ENCODE measurements around the gene UBE2D3. TPM values are rescaled to one million over a fixed set of nuclear protein-coding genes. Genes with fewer than 3 reads are reported as not detected.
"Not testable (repeated sequence)": the region's sequence is repeated elsewhere in the genome, so short reads cannot be mapped to it uniquely, and the experiment has no call there.

Gene UBE2D3
- total RNA-seq, 3 donors from 2014 or later = 374 to 405 (median 392) TPM

DNA sequence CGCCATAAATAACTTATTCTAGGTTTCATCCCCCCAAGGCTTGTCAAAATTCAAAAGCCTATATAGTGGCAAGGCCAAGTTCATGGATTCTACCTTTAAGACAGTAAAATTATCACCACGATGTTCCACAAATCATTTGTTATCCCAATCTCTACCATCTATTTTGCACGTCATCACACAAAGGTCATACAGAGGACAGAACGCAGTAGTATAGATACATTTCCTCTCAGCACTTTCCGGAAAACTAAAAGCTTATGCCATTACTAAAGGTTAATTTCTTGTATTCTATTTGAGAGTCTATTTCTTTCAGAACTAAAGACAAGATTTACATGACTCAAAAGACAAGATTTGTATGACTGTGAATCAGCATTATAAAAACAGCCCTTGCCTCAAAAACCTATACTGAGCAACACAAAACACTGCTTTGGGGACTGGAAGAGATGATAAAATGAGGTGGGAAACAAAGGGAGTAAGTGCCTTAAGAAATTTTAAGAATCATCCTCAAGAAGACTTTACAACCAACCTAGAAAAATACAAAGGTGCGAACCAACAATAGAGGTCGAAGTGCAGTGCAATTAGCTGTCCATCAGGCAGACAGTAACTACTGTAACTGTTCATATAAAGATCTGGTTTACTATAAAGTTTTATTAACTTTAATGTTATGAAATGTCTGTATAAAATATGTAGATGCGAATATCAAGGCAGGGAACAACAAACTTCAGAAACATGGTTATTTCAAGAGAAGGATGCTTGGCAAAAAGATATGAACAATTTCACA is 7.6 kb downstream of the UBE2D3 start:
- TF ChIP-seq POLR2A (IDR thresholded peaks at IDR 0.05) (no peak), POLR2AphosphoS5 (IDR thresholded peaks at IDR 0.05) (no peak)
- TF ChIP-seq, protein P1, sequence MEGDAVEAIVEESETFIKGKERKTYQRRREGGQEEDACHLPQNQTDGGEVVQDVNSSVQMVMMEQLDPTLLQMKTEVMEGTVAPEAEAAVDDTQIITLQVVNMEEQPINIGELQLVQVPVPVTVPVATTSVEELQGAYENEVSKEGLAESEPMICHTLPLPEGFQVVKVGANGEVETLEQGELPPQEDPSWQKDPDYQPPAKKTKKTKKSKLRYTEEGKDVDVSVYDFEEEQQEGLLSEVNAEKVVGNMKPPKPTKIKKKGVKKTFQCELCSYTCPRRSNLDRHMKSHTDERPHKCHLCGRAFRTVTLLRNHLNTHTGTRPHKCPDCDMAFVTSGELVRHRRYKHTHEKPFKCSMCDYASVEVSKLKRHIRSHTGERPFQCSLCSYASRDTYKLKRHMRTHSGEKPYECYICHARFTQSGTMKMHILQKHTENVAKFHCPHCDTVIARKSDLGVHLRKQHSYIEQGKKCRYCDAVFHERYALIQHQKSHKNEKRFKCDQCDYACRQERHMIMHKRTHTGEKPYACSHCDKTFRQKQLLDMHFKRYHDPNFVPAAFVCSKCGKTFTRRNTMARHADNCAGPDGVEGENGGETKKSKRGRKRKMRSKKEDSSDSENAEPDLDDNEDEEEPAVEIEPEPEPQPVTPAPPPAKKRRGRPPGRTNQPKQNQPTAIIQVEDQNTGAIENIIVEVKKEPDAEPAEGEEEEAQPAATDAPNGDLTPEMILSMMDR (IDR thresholded peaks at IDR 0.05) = no peak
- Histone ChIP-seq H3K4me1 (peaks cover 0 to 39% of the 10 kb centered on the region in 2 donors), H3K27me3 (no peaks in the 10 kb centered on the region), H3K27ac (peak overlapping the region in 1 of 2 donors; percentile 46), H3K9me3 (no peaks in the 10 kb centered on the region), H3K36me3 (no peaks in the 10 kb centered on the region), H3K4me3 (peak overlapping the region in 1 of 3 donors; percentile 10)
- DNase-seq (ENCODE audit: low spot score in 2 of 2) = no peak
- intact Hi-C loops (cut with DNase I; ENCODE audit: low total_unique reads) = no loop called here

DNA sequence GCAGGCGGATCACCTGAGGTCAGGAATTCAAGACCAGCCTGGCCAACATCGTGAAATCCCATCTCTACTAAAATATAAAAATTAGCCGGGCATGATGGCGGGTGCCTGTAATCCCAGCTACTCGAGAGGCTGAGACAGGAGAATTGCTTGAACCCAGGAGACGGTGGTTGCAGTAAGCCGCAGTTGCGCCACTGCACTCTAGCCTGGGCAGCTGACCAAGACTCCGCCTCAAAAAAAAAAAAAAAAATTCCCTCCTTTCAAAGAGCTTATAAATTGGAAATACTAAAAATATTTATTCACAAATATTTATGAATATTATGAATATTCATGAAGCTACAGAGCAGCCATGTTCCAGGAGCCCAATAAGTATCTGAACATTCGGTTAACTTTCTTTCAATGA is 8.3 kb downstream of the UBE2D3 start:
- DNase-seq (ENCODE audit: low spot score in 2 of 2); H3K36me3 ChIP-seq; H3K9me3 ChIP-seq; intact Hi-C loops (cut with DNase I; ENCODE audit: low total_unique reads); H3K27me3 ChIP-seq: not testable (repeated sequence)
- H3K27ac ChIP-seq = peak overlapping the region; percentile 3 to 46
- peaks cover 0 to 34% of the 10 kb centered on the region in 2 donors for H3K4me1 ChIP-seq
- peak overlapping the region in 1 of 3 donors; percentile 10 for H3K4me3 ChIP-seq

GRCh38 chr4:102817613-102818268 is 9.6 kb downstream of the UBE2D3 start:
- intact Hi-C loops (cut with DNase I; ENCODE audit: low total_unique reads) = no loop called here
- Histone ChIP-seq H3K9me3 (no peaks in the 10 kb centered on the region), H3K27ac (peak overlapping the region; percentile 3 to 23), H3K27me3 (no peaks in the 10 kb centered on the region), H3K4me1 (peaks cover 0 to 31% of the 10 kb centered on the region in 2 donors), H3K4me3 (peak overlapping the region in 1 of 3 donors; percentile 23), H3K36me3 (no peaks in the 10 kb centered on the region)
- TF ChIP-seq POLR2AphosphoS5 (IDR thresholded peaks at IDR 0.05) = no peak
- no peak for DNase-seq (ENCODE audit: low spot score in 2 of 2)

GRCh38 chr4:102817021-102817605 is 10.2 kb downstream of the UBE2D3 start:
- no peak for DNase-seq (ENCODE audit: low spot score in 2 of 2)
- intact Hi-C loops (cut with DNase I; ENCODE audit: low total_unique reads) = no loop called here
- no peak for TF ChIP-seq POLR2A (IDR thresholded peaks at IDR 0.05)
- TF ChIP-seq, protein P1 (IDR thresholded peaks at IDR 0.05) = no peak
- TF ChIP-seq POLR2AphosphoS5 (IDR thresholded peaks at IDR 0.05) = no peak
- Histone ChIP-seq H3K27ac (peak overlapping the region; percentile 3 to 23), H3K4me3 (peak overlapping the region in 1 of 3 donors; percentile 23), H3K36me3 (no peaks in the 10 kb centered on the region), H3K9me3 (no peaks in the 10 kb centered on the region), H3K4me1 (peaks cover 0 to 26% of the 10 kb centered on the region in 2 donors), H3K27me3 (no peaks in the 10 kb centered on the region)

- H3K4me1 ChIP-seq = peaks cover 0 to 23% of the 10 kb centered on the region in 2 donors
- DNase-seq (ENCODE audit: low spot score in 2 of 2) = no peak
- intact Hi-C loops (cut with DNase I; ENCODE audit: low total_unique reads) = no loop called here
- no peaks in the 10 kb centered on the region for H3K36me3 ChIP-seq
- H3K27me3 ChIP-seq = no peaks in the 10 kb centered on the region
- peak overlapping the region in 1 of 3 donors; percentile 5 for H3K4me3 ChIP-seq
- no peaks in the 10 kb centered on the region for H3K9me3 ChIP-seq
- H3K27ac ChIP-seq = peak overlapping the region in 1 of 2 donors; percentile 16
- TF ChIP-seq POLR2AphosphoS5 (IDR thresholded peaks at IDR 0.05) (no peak), POLR2A (IDR thresholded peaks at IDR 0.05) (no peak)
- TF ChIP-seq, protein P1 (IDR thresholded peaks at IDR 0.05) = no peak
Observed at GRCh38 chr4:102815981-102816380, 11.4 kb downstream of the UBE2D3 start.

DNA sequence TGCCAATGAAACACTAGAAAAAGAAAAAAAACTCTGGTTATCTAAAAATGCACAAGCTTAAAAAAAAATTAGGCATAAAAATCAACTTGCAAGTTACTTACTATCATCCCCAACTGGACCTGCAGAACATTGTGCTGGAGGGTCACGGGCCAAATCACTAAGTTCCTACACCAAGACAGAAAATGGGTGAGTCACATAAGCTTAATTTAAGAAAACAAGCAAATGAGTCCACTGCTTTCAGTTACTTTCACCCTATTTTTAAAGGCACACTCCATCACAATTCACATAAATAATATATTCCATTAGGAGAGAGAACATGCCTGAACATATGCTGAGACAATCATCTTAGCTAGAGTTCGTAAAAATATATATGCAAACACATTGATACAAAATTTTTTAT is 17.7 kb downstream of the UBE2D3 start:
- H3K36me3 ChIP-seq = no peaks in the 10 kb centered on the region
- TF ChIP-seq POLR2AphosphoS5 (IDR thresholded peaks at IDR 0.05) (no peak), POLR2A (IDR thresholded peaks at IDR 0.05) (no peak)
- TF ChIP-seq, protein P1 (IDR thresholded peaks at IDR 0.05) = no peak
- intact Hi-C loops (cut with DNase I; ENCODE audit: low total_unique reads) = no loop called here
- H3K9me3 ChIP-seq = no peaks in the 10 kb centered on the region
- no peaks in the 10 kb centered on the region for H3K27me3 ChIP-seq
- DNase-seq (ENCODE audit: low spot score in 2 of 2) = no peak
- H3K4me1 ChIP-seq = peaks cover 0 to 5% of the 10 kb centered on the region in 2 donors
- H3K27ac ChIP-seq = no peak overlapping the region
- no peak overlapping the region for H3K4me3 ChIP-seq

Measured in breast epithelium (tissue), 4 donors.